HG03571 (cell line): ENCODE measurements around the gene METTL25B.

Experiments
- ATAC-seq: cut with Tn5 transposase; IDR thresholded peaks from one replicate; pipeline ENCODE4 v1.9.1; 2021; ENCODE audit not compliant: unreplicated experiment

METTL25B gene

DNA sequence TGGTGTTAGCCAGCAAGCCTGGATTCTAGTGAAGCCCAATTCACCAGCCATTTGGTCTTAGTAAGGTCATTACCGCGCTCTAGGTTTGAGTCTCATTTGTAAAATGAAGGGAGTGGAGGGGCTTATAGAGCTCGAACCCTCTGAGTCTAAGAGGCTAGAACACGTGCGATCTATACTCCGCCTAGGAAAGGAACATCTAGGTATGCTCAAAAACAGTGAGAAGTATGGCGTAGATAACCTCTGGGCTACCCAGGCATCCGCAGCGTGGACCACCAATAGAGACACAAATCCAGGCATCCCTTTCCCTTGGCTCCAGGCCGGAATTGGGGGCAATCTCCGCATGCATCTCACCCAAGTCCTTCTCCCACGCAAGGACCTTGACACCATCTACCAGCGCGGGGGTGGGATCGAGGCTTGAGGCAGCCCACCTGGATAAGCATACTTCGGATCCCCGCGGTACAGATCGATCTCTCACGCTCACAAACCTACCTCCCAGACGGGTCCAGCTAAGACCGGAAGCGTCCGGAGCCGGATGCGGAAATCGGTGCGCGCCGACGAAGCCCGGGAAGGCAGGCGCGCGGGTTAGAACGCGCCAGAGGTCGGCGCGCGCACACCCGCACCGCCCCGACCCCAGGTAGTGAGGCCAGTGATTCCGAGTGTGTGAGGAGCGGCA lies at the start of gene METTL25B:
METTL25B (plus strand) TSS at position 544 of the 673 bp plus-strand sequence. CDS start 636 bp downstream, outside the sequence.
- ATAC-seq: peak; percentile 40

GRCh38 chr1:156680056-156680455 lies 48.2 kb upstream of the METTL25B start:
- no peak for ATAC-seq

DNA sequence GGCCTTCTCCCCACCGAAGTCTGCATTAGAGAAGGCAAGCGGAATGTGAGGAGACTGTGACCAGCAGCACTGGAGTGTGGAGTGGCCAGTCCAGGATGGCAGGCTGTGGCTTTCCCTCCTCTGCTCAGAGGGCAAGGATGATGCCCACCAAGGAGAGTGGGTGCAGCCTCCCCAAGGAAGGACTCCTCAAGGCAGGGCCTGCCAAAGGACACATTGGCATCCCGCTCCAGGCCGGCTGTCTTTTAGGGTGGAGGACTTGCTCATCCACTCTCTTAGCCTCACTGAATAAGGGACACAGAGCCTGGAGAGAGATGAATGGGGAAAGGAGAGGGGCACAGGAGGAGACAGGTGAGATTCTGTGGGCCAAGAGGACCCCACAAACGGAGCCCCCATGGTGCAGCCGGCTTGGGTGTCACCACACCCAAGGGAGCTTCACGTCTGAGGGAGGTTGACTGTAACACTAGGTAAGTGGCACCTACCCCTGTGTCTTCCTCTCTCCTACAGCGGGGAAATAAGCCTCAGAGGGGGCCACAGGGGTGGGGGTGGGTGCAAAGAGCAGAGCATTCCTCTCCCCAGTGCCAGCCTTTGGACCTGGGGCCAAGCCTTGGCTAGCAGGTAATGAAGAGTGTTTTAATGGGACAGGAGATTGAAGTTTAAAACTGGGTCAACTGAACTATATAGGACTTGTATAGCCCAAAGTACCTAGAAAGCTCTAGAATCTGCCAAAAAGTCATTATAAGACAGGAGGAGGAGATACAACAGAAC lies 46.9 kb upstream of the METTL25B start:
- no peak for ATAC-seq

DNA sequence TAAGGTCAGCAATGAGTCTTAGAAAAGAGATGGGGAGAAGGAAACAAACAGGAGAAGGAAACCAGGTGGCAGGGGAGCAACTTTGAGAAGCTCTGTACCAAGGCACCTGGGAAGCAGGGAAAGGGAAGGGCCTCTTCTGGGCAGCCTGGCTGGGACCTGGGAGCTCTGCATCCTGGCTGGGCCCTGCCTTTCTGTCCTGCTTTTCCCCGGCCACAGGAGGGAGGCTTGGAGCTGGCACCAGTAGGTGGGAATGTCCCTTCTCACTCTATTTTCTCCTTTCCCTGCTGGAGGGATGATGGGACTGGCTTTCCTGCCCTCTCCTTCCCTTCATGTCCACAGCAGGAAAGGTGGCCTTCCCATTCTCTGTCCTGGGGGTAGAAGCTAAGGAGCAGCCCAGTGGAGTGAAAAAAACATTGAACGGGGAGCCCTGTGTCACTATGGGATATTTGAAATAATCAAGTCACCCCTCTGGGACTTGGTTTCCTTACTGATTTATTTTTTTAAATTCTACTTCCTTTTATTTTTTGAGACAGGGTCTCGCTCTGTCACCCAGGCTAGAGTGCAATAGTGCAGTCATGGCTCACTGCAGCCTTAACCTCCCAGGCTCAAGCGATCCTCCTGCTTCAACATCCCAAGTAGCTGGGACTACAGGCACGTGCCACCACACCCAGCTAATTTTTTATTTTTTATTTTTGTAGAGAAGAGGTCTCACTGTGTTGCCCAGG lies 45.9 kb upstream of the METTL25B start:
- ATAC-seq: no peak

DNA sequence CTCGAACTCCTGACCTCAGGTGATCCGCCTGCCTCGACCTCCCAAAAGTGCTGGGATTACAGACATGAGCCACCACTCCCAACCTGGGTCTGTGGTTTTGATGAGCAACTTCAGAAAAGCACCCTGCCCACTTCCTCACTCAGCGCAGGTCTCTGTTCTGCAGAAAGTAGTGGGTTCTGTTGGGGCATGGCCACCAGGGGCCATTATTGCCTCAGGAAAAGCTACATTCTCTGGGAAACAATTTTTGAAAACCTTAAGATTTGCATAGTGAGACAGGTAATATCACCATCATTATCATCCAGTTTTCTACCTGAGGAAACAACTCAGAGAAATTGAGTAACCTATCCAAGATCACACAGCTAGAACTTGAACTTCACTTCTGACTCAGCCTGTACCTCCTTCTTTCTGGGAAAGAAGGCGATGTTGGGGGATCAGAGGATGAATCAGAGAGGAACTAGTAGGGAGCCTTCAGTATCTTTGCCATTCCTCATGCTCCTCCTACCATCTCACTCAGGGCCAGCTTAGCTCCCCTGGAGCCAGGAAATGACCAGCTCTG lies 44.0 kb upstream of the METTL25B start:
- no peak for ATAC-seq

GRCh38 chr1:156689035-156689952 lies 39.0 kb upstream of the METTL25B start:
- no peak for ATAC-seq

DNA sequence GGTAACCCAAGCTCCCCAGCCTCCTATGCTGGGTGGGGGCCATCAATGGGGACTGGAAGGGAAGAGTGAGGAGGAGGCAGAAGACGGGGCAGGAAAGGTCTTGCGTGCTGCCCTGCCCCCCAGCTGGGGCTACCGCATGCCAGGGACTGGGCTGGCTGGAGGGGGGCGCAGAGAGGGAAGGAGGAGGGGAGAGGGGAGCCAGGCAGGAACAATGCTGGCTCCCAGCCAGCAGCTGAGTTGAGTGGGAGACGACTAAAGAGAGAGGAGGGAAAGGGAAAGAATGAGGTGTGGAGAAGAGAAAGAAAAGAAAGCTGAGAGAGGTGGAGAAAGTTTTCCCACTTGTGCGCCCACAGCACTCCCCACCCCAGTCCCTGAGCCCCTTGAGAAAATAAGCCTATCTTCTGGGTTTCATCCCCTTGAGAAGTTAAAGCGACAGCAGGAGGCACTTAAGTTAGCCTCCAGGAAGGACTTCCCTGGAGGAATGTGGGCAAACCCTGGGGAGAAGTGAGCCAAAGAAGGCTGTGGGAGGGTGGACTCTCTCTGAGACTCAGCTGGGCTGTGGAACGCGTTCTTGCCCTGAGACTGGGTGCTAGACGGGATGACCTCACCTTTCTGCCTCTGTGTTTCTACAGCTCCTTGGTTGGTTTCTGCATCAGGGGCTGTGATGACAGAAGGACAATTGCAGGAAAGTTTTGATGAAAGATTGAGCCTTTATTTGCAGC lies 38.2 kb upstream of the METTL25B start:
- ATAC-seq: no peak

DNA sequence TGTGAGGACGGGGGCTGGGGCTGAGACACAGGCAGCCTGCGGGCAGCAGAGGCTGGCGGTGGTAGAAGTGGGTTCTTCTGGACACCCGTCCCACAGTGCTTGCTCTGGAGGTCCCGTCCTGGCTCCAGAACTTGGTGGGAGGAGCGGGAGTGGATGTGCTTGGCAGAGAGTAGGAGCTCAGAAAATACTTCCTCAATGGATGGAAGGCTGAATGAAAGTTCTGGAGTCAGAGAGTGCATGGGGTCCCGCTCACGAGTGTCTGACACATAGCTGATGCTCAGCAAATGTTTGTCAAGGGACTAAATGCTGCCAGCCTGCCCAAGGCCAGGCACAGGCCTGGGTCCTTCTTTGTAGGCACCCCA lies 37.6 kb upstream of the METTL25B start:
- no peak for ATAC-seq

DNA sequence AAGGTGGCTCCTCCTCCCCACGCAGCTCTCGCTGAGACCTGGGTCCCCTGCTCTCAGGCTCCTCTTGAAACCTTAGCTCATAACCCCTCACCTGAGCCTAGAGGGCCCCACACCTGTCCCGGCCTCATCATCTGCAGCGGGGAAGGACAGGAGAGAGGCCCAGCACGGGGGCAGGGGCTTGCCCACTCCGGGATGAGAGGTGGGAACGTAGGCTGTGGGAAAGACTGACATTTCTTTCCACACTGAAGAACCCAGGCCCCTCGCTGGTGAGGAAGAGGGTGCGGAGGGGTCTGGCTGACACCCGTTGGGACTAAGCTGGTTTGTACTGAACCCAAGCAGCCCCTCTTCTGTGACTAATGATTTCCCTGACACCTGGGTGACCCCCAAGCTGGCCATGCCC lies 37.1 kb upstream of the METTL25B start:
- no peak for ATAC-seq

DNA sequence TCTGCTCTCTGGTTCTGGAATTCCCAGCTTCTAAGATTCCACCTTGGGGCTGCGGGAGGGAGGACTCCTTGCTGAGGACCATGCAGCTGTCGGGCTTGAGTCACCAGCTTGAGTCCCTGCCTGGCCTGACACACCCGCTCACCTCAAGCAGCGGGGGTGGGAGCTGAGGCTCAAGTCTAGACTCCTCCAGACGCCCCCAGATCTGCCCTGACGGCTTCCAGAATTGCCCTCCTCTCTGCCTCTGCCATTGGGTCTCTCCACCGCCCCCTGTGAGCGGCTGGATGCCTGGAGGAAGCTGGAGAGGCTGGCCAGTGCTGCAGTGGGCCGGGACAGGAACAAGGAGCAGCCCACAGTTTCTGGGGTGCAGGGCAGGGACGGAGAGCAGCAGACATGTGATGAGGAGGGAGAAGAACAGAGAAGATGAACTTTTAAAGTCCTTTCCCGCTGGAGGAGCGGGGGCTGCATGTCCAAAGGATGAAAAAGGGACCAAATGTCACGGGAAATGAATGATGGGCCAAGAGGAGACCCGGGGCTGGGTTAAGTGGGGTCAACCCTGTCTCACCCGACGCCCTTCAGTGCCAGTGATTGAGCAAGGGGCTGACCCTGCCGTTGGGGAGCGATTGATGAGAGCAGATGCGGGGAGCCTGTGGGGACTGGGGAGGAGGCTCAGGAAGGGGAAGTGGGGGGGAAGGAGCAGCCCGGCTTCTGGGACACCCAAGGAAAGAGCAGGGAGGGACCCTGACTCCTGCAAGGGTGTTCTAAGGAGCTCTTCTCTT lies 36.4 kb upstream of the METTL25B start:
- ATAC-seq: no peak

GRCh38 chr1:156692441-156692924 lies 35.8 kb upstream of the METTL25B start:
- no peak for ATAC-seq

GRCh38 chr1:156692925-156693847 lies 35.1 kb upstream of the METTL25B start:
- no peak for ATAC-seq

- no peak for ATAC-seq
Observed at GRCh38 chr1:156693848-156694689, 34.2 kb upstream of the METTL25B start.

DNA sequence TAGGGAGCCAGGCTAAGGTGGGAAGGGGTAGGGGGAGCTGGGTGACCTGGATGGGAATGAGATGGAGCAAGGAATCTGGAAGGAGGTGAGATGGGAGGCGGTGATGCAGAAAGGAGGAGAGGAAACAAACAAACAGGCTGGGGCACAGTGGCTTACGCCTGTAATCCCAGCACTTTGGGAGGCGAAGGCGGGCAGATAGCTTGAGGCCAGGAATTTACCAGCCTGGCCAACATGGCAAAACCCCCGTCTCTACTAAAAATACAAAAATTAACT lies 33.6 kb upstream of the METTL25B start:
- ATAC-seq: no peak

DNA sequence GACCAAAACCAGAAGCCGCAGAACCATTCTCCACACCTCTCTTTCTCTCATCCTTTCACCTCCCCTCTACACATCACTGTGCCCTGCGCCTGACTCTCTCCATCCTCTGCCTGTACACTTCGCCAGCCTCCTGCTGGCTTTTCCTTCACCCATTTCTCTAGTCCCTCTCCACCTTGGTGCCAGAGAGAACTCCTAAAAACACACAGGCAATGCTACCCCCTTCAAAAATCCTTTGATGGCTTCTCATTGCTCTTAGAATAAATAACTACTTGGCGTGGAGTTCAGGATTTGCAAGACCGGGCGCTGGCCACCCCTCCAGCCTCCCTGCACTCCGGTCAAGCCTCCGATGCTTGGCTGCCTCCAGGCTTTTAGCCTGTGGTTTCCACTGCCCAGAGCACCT lies 31.5 kb upstream of the METTL25B start:
- ATAC-seq: no peak

DNA sequence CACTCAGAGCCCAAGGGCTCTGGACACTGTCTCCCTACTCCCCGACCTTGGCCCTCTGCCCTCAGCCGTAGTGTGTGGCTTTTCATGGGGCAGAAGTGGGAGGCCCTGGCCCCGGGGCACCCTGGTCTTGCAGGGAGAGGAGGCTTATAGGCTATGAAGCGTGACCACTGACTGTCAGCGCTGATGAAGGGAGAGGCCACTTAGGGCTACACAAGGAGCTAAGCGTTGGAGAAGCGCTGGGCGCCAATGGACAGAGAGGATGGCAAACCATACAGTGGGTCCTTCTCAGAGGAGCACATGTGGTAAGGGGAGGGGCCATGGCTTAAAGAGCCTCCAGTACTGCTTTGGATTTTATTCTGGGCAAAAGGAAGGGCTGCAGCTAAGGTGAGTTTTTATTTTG lies 30.8 kb upstream of the METTL25B start:
- ATAC-seq: no peak

DNA sequence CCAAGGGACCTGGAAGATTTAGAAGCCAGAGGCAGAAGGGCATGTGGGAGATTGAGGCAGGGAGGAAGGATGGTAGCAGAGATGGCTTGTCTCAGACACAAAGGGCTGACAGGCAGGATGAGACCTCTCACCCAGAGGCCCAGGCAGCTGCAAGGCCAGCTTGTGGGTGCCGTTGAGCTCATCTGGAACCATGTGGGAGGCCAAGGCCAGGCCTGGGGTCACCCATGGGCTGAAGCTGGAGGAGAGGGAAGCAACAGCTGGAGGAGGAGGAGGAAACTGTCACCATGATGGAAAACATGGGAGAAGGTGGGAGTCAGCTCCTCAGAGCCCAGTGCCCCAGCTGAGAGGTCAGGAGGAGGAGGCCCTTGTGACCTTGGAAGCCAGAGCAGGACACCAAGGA lies 29.3 kb upstream of the METTL25B start:
- ATAC-seq: no peak
